ENCODE measurements around the gene UBE2F. TPM values are rescaled to one million over a fixed set of nuclear protein-coding genes. Genes with fewer than 3 reads are reported as not detected.
A peak's percentile ranks its signal among the peaks of the same experiment; 100 is the strongest.

The UBE2F gene
- total and polyA plus RNA-seq, 2 of the 13 experiments (the other 11 are each of a cell fraction or from before 2014, with no cell fraction given): 35.4 to 73.1 TPM

GRCh38 chr2:238063414-238064189, 96.8 kb downstream of the UBE2F start (continued):
- TF ChIP-seq NR2F6 (IDR thresholded peaks at IDR 0.05) (peak; percentile 78), NR2F6 (CRISPR knock-in tag; IDR thresholded peaks at IDR 0.05) (peak; percentile 49; the same call in 1 of the 2 replicates), KAT8 (CRISPR knock-in tag; IDR thresholded peaks at IDR 0.05) (peak; percentile 22; the same call in 1 of the 2 replicates), ZEB1 (IDR thresholded peaks at IDR 0.05; ENCODE audit: insufficient replicate concordance, low read depth) (no peak), ZSCAN12 (CRISPR knock-in tag; IDR thresholded peaks at IDR 0.05) (no peak), SALL2 (CRISPR knock-in tag; IDR thresholded peaks at IDR 0.05) (0 out of 2 replicates have a peak, but pooled peaks have one; percentile 20), BRF2 (CRISPR knock-in tag; IDR thresholded peaks at IDR 0.05) (no peak), ZNF121 (CRISPR knock-in tag; IDR thresholded peaks at IDR 0.05) (peak; percentile 85), SIN3A (IDR thresholded peaks at IDR 0.05; ENCODE audit: borderline replicate concordance, low read depth, low read length) (no peak), HMG20A (CRISPR knock-in tag; IDR thresholded peaks at IDR 0.05; ENCODE audit: borderline replicate concordance) (0 out of 2 replicates have a peak, but pooled peaks have one; percentile 22), SRF (IDR thresholded peaks at IDR 0.05; ENCODE audit: low read depth, low read length) (no peak), ZNF7 (CRISPR knock-in tag; IDR thresholded peaks at IDR 0.05) (no peak), RFXAP (CRISPR knock-in tag; IDR thresholded peaks at IDR 0.05; ENCODE audit: borderline replicate concordance) (0 out of 2 replicates have a peak, but pooled peaks have one; percentile 36), HOXA7 (CRISPR knock-in tag; IDR thresholded peaks at IDR 0.05) (no peak), ZNF772 (CRISPR knock-in tag; IDR thresholded peaks at IDR 0.05) (0 out of 2 replicates have a peak, but pooled peaks have one; percentile 48), TFAP4 (IDR thresholded peaks at IDR 0.05; ENCODE audit: borderline replicate concordance, low read depth) (0 out of 2 replicates have a peak, but pooled peaks have one; percentile 5), MXI1 (IDR thresholded peaks at IDR 0.05; ENCODE audit: borderline replicate concordance, low read depth, low read length) (no peak), ZNF687 (CRISPR knock-in tag; IDR thresholded peaks at IDR 0.05) (peak; percentile 10), NCOR1 (IDR thresholded peaks at IDR 0.05; ENCODE audit: borderline replicate concordance, low read length) (peak; percentile 80), RXRA (CRISPR knock-in tag; IDR thresholded peaks at IDR 0.05) (peak; percentile 73), ARID5B (CRISPR knock-in tag; IDR thresholded peaks at IDR 0.05) (peak; percentile 67)
